NCI-H1417 (cell line): Measurements from ENCODE around the gene CHRNA5.
"Not testable (repeated sequence)": the region's sequence is repeated elsewhere in the genome, so short reads cannot be mapped to it uniquely, and the experiment has no call there.

Source experiments
- DNase-seq, 3 experiments: peaks; one replicate each; lab custom pipeline; 2025; lab: John Stamatoyannopoulos, UW

The CHRNA5 gene

DNA sequence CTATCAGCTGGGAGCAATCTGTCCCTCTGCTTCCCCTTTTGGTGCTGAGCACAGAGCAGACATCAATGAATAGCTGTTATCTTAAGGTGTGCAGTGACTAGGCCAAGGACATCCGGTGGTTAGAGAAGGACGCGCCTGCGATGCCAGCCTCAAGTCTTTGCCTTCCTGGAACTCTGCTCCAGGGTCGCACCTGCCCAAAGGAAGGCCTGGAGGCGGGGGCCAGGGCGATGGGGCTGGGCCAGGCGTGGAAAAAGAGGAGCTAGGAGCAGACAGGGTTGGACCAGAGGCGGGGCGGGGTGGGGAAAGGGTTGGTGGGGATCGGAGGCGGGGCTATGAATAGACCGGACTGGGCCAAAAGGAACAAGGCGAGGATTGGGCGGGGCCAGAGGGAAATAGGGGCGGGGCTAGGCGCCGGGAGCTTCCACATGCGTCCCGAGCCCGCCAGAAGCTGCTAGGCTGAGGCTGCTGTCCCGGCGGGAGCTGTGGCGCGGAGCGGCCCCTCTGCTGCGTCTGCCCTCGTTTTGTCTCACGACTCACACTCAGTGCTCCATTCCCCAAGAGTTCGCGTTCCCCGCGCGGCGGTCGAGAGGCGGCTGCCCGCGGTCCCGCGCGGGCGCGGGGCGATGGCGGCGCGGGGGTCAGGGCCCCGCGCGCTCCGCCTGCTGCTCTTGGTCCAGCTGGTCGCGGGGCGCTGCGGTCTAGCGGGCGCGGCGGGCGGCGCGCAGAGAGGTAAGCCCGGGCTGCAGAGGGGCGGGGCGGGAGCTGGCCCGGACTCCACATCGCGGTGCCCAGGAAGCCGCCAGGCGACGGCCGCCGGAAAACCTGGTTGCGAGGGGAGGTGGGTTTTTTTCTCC, at the start of gene CHRNA5:
Gene CHRNA5, plus strand, starts transcription at position 424 of the 854 bp plus-strand sequence. Its CDS starts 200 bp downstream, at position 624.
- DNase-seq = peak; percentile 88 to 96 (median 93)

- not testable (repeated sequence) for DNase-seq
Measured at GRCh38 chr15:78520035-78520434, 45.3 kb upstream of the CHRNA5 start.

DNA sequence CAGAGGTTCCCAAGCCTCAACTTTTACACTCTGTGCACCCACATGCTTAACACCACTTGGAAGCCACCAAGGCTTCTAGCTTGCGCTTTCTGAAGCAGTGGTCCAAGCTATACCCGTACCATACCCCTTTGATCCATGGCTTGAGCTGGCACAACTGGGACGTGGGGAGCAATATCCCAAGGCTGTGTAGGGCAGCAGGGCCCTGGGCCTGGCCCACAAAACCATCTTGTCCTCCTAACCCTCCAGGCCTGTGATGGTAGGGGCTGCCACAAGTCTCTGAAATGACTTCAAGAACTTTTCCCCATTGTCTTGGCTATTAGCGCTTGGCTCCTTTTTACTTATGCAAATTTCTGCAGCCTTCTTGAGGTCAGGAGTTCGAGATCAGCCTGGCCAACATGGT, 41.1 kb upstream of the CHRNA5 start:
- no peak for DNase-seq

GRCh38 chr15:78527325-78527724, 38.0 kb upstream of the CHRNA5 start:
- no peak for DNase-seq

- peak in 2 of 3 experiments; percentile 9 to 69 for DNase-seq
Measured at GRCh38 chr15:78533331-78533730, 32.0 kb upstream of the CHRNA5 start.

- DNase-seq = no peak
Measured at GRCh38 chr15:78536134-78536533, 29.2 kb upstream of the CHRNA5 start.

GRCh38 chr15:78537266-78537905, 27.9 kb upstream of the CHRNA5 start:
- DNase-seq = no peak

DNA sequence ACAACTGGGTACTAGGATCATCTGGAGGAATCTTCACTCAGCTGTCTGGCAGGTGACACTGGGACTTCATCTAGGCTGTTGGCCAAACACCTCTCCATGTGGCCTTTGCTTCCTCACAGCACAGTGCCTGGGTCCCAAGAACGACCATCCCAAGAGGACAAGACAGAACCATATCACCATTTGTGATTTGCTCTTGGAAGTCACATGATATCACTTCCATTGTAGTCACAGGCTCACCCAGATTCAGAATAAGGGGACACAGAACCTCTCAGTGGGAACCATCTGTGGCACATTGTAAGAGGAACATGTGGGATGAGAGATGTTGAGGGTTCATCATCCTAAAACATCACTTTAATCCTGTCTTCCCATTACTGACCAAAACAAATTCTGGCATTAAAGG, 27.0 kb upstream of the CHRNA5 start:
- DNase-seq = no peak

DNA sequence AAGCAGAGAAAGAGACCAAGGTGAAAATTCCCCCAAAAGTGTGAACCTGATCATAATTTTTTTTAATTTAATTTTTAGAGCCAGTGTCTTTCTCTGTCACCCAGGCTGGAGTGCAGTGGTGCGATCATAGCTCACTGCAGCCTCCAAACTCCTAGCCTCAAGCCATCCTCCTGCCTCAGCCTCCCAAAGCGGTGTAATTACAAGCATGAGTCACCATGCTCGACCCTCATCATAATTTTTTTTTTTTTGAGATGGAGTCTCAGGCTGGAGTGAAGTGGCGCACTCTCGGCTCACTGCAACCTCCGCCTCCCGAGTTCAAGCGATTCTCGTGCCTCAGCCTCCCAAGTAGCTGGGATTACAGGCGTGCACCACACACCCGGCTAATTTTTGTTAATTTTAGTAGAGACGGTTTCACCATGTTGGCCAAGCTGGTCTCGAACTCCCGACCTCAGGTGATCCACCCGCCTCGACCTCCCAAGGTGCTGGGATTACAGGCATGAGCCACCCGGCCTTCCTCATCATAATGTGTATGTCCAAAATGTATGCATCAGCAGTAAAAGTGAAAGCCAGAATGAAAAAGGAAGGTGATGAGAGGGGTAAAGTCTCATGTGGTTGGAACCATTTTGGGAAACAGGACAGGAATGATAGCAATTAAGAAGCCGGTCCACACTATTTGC, 25.7 kb upstream of the CHRNA5 start:
- DNase-seq = not testable (repeated sequence)

DNA sequence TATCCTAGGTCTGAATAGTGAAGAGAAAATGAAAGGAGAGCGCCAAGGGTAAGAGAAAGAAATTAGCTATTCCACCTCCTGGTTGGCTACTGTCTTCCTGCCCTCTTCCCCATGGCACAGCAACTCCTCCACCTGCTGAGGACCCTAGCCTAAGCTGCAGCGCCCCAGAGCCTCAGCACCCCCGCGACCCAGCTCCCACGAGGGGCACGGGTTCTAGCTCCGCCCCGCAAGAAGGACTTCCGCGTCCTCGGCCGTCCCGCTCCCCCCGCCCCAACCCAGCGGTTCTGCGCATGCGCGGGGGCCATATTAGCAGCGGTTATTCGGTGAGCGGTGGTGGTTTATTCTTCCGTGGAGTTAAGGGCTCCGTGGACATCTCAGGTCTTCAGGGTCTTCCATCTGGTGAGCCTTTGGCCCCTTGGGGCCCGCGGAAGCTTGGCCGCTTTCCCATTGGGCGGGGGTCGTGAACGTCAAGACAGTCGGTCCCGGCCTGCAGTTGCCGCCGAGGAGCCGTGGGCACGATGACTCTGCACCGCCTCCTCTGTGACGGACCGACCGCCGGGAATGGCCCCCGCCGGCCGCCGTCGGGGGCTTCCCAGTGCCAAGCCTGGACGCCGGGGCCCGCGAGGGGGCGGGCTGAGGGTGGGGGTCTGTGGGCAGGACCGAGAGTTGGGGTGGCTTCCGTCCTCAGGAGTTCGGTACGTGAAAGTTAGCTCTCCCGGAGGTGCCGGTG, 25.0 kb upstream of the CHRNA5 start, which contains the start of gene PSMA4:
Gene PSMA4, plus strand, starts transcription at position 304 of the 730 bp plus-strand sequence. CDS start 1,484 bp downstream, outside the sequence.
- peak; percentile 76 to 98 (median 97) for DNase-seq

- DNase-seq = no peak
Measured at GRCh38 chr15:78540871-78541743, 24.2 kb upstream of the CHRNA5 start.

- no peak for DNase-seq
Measured at GRCh38 chr15:78541744-78542034, 23.6 kb upstream of the CHRNA5 start.

DNA sequence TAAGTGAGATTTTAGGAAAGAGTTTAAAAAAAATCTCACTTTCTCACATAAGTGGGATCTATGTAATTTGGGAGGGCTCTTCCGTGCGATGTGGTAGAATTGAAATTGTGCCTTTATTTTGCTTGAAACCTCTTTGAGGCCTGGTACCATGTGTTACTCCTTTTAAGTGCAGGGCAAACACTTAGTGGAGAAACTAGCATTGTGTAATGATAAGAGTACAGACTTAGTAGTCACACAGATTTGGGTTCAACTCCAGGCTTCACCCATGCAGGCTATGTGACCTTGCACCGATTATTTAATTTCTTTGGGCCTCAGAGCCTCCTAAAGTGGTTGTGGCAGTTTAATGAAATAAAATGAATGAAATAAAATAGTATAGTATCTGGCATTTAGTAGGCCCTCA, 22.7 kb upstream of the CHRNA5 start:
- no peak for DNase-seq

- no peak for DNase-seq
Measured at GRCh38 chr15:78550194-78550593, 15.1 kb upstream of the CHRNA5 start.

GRCh38 chr15:78550815-78551214, 14.5 kb upstream of the CHRNA5 start:
- DNase-seq = no peak

GRCh38 chr15:78551902-78552301, 13.4 kb upstream of the CHRNA5 start:
- no peak for DNase-seq

- DNase-seq = peak in 1 of 3 experiments; percentile 27
Measured at GRCh38 chr15:78552597-78552996, 12.7 kb upstream of the CHRNA5 start.

DNA sequence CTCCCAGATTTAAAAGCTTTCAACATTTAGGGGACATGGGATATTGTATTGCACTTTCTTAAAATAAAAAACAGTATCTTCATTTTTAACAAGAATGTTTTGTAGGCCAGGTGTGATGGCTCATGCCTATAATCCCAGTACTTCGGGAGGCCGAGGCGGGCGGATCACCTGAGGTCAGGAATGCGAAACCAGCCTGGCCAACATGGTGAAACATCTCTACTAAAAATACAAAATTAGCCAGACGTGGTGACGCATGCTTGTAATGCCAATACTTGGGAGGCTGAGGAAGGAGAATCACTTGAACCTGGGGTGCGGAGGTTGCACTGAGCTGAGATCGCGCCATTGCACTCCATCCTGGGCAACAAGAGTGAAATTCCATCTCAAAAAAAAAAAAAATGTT, 5.1 kb upstream of the CHRNA5 start:
- not testable (repeated sequence) for DNase-seq

DNA sequence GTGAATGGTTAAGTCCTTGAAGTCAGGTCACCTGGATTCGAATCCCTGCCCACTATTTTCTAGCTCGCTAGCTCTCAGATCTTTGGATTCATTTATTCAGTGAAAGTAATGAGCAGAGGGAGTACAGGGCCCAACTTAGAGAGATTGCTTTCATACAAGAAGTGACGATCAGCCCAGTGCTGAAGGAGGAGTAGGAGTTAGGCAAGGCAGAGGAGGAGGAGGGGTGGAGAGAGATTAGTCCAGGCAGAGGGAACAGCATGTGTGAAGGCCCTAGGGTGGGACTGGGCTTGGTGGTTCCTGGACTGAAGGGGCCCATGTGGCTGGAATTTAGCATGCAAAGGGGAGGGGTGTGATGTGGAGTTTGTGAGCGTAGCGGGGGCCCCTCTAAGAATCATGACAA, 3.8 kb upstream of the CHRNA5 start:
- no peak for DNase-seq

GRCh38 chr15:78563092-78563491, 2.2 kb upstream of the CHRNA5 start:
- no peak for DNase-seq

- DNase-seq = no peak
Measured at GRCh38 chr15:78564743-78565096, 600 bp upstream of the CHRNA5 start.
